Astrocyte (in vitro differentiated cells and primary cell): ENCODE data around the gene RUNX3. TPM values are rescaled to one million over a fixed set of nuclear protein-coding genes. Genes with fewer than 3 reads are reported as not detected.

Source experiments
- DNase-seq: peaks from one replicate; pipeline ENCODE4 v3.0.0-alpha.2; 2010; ENCODE audit warnings: low read depth
- FAIRE-seq: peaks from 2 replicates; lab custom pipeline; 2011; peaks lifted over from hg19 to GRCh38; lab: Jason Lieb, UNC
- H2AFZ ChIP-seq: 2 replicates; pipeline ENCODE4 v1.6.0; 2012; ENCODE audit warnings: low read depth, low read length, inconsistent platforms
- H3K27ac ChIP-seq: 2 replicates; pipeline ENCODE4 v1.5.1; 2011; ENCODE audit warnings: low read depth, low read length, inconsistent platforms
- H3K27me3 ChIP-seq: 2 replicates; pipeline ENCODE4 v1.6.0; 2011; ENCODE audit warnings: low read length, inconsistent platforms; ENCODE audit not compliant: insufficient read depth
- H3K36me3 ChIP-seq: 2 replicates; pipeline ENCODE4 v1.5.1; 2011; ENCODE audit warnings: low read length, inconsistent platforms; ENCODE audit not compliant: insufficient read depth
- H3K4me1 ChIP-seq: 2 replicates; pipeline ENCODE4 v1.5.1; 2011; ENCODE audit warnings: low read length, inconsistent platforms; ENCODE audit not compliant: insufficient read depth
- H3K4me2 ChIP-seq: 2 replicates; pipeline ENCODE4 v1.6.0; 2012; ENCODE audit warnings: low read length, inconsistent platforms
- H3K4me3 ChIP-seq: 2 replicates; pipeline ENCODE4 v1.5.1; 2011; ENCODE audit warnings: low read depth, mild to moderate bottlenecking, low read length, inconsistent platforms; ENCODE audit not compliant: insufficient read depth
- H3K79me2 ChIP-seq: 2 replicates; pipeline ENCODE4 v1.6.0; 2012; ENCODE audit warnings: mild to moderate bottlenecking, low read length, inconsistent platforms; ENCODE audit not compliant: insufficient read depth
- H3K9ac ChIP-seq: 2 replicates; pipeline ENCODE4 v1.6.0; 2012; ENCODE audit warnings: mild to moderate bottlenecking, low read length, inconsistent platforms
- H3K9me3 ChIP-seq: 2 replicates; pipeline ENCODE4 v1.5.1; 2012; ENCODE audit warnings: low read depth, mild to moderate bottlenecking, low read length, inconsistent platforms; ENCODE audit not compliant: insufficient read depth
- H4K20me1 ChIP-seq: 2 replicates; pipeline ENCODE4 v1.6.0; 2012; ENCODE audit warnings: low read length, inconsistent platforms; ENCODE audit not compliant: insufficient read depth
- H3K27ac Mint-ChIP-seq: one replicate; pipeline ENCODE4 v1.8.0; 2021; ENCODE audit warnings: mild to moderate bottlenecking, mixed read lengths; ENCODE audit not compliant: unreplicated experiment
- H3K27me3 Mint-ChIP-seq: one replicate; pipeline ENCODE4 v1.8.0; 2021; ENCODE audit warnings: low read depth, mixed read lengths; ENCODE audit not compliant: unreplicated experiment
- H3K36me3 Mint-ChIP-seq: one replicate; pipeline ENCODE4 v1.8.0; 2021; ENCODE audit warnings: low read depth, mixed read lengths; ENCODE audit not compliant: unreplicated experiment
- H3K4me1 Mint-ChIP-seq: one replicate; pipeline ENCODE4 v1.8.0; 2021; ENCODE audit warnings: low read depth, mixed read lengths; ENCODE audit not compliant: unreplicated experiment
- H3K4me3 Mint-ChIP-seq: one replicate; pipeline ENCODE4 v1.8.0; 2021; ENCODE audit warnings: mild to moderate bottlenecking, moderate library complexity, mixed read lengths; ENCODE audit not compliant: unreplicated experiment
- H3K9me3 Mint-ChIP-seq: one replicate; pipeline ENCODE4 v1.8.0; 2021; ENCODE audit warnings: mild to moderate bottlenecking, mixed read lengths; ENCODE audit not compliant: unreplicated experiment
- EZH2 ChIP-seq: IDR thresholded peaks from 2 replicates; pipeline ENCODE4 v1.6.1; 2012; ENCODE audit warnings: mild to moderate bottlenecking, low read length, inconsistent platforms; ENCODE audit not compliant: insufficient read depth
- total RNA-seq: library from RNA; stranded (reverse); gene quantifications from 2 replicates; pipeline ENCODE4 v1.2.1, GENCODE V29; 2021
- TF ChIP-seq, protein P1 (sequence below): IDR thresholded peaks from 2 replicates; pipeline ENCODE4 v1.5.1; 2011; ENCODE audit warnings: low read depth, mild to moderate bottlenecking, inconsistent platforms, low read length, moderate library complexity; ENCODE audit not compliant: insufficient read depth

The RUNX3 gene
- total RNA-seq, 1 donor from 2014 or later = 2.5 TPM

DNA sequence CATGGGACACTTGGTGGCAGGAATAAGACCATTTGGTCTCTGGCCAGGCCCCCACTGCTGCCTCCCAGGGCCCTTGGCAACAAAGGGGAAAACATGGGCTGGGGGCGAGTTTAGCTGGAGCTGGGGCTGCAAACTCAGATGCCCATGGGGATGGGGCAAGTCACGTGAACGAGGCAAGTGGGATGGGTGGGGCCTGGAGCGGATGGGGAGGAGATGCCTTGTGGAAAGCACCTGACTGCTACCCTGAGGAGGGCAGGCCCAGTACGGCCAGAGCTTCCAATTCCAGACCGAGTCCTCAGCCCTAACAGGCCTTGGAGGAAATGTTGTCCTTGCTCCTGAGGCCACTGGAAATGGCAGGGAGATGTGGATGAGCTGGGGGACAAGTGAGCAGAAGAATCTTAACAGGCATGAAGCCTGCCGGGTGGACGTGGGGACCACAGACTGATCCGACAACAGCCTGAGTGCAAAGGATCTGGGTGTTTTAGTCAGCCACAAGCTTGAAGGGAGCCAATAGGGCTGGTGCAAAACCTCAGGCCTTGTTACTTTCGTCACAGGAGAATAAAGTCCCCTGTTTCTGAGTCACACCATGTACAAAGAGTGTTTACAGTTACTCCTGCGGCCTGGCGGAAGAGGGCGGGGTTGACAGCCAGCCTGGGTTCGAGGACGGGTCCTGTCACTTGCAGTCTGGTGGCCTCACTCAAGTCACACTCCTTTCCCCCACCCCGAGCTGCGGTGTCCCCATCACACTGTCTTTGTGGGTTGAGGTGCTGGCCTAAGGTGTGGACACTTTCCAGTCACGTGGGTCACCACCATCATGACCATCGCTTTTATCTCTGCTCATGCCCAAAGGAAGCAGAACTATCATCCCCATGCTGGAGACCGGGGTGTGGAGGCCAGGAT, 19.1 kb downstream of the RUNX3 start:
- H3K27ac ChIP-seq = no peak overlapping the region
- H2AFZ ChIP-seq = peak overlapping the region; percentile 13
- H3K79me2 ChIP-seq = no peaks in the 10 kb centered on the region
- no peak for FAIRE-seq
- peak overlapping the region; percentile 37 for H3K9ac ChIP-seq
- H3K4me2 ChIP-seq = no peak overlapping the region
- peaks cover 19% of the 10 kb centered on the region for H3K4me1 ChIP-seq
- no peaks in the 10 kb centered on the region for H3K4me1 Mint-ChIP-seq
- no peak for TF ChIP-seq EZH2
- TF ChIP-seq, protein P1, sequence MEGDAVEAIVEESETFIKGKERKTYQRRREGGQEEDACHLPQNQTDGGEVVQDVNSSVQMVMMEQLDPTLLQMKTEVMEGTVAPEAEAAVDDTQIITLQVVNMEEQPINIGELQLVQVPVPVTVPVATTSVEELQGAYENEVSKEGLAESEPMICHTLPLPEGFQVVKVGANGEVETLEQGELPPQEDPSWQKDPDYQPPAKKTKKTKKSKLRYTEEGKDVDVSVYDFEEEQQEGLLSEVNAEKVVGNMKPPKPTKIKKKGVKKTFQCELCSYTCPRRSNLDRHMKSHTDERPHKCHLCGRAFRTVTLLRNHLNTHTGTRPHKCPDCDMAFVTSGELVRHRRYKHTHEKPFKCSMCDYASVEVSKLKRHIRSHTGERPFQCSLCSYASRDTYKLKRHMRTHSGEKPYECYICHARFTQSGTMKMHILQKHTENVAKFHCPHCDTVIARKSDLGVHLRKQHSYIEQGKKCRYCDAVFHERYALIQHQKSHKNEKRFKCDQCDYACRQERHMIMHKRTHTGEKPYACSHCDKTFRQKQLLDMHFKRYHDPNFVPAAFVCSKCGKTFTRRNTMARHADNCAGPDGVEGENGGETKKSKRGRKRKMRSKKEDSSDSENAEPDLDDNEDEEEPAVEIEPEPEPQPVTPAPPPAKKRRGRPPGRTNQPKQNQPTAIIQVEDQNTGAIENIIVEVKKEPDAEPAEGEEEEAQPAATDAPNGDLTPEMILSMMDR = no peak
- no peaks in the 10 kb centered on the region for H3K27me3 ChIP-seq
- no peak overlapping the region for H3K4me3 Mint-ChIP-seq
- peaks cover 6% of the 10 kb centered on the region for H3K9me3 Mint-ChIP-seq
- H3K36me3 ChIP-seq = no peaks in the 10 kb centered on the region
- H3K27ac Mint-ChIP-seq = no peak overlapping the region
- no peaks in the 10 kb centered on the region for H4K20me1 ChIP-seq
- H3K36me3 Mint-ChIP-seq = peaks cover 3% of the 10 kb centered on the region
- no peak overlapping the region for H3K4me3 ChIP-seq
- DNase-seq = peak; percentile 73
- H3K9me3 ChIP-seq = no peaks in the 10 kb centered on the region
- H3K27me3 Mint-ChIP-seq = peaks cover 19% of the 10 kb centered on the region

DNA sequence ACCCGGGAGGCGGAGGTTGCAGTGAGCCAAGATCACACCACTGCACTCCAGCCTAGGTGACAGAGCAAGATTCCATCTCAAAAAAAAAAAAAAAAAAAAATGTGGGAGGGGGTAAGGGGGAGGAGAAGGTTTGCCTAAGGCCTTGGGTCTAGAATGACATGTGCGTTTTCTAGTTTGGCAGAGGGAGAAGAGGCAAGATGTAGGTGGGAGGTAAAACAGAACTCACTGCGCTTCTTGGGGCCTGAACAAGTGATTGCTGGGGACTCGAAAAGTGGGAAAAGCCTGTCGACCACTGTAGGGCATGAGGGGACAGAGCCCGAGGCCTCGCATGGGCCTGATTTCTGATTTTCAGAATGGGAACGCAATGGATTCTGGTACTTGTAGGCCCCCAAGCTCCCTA, 19.9 kb downstream of the RUNX3 start:
- Histone ChIP-seq H3K9me3 (no peaks in the 10 kb centered on the region), H3K27me3 (no peaks in the 10 kb centered on the region), H3K4me3 (no peak overlapping the region), H3K27ac (no peak overlapping the region), H3K79me2 (no peaks in the 10 kb centered on the region), H2AFZ (no peak overlapping the region), H4K20me1 (no peaks in the 10 kb centered on the region), H3K36me3 (no peaks in the 10 kb centered on the region), H3K4me2 (no peak overlapping the region), H3K9ac (no peak overlapping the region), H3K4me1 (peaks cover 19% of the 10 kb centered on the region)
- Mint-ChIP-seq H3K27ac (no peak overlapping the region), H3K36me3 (peaks cover 3% of the 10 kb centered on the region), H3K9me3 (peaks cover 6% of the 10 kb centered on the region), H3K4me1 (no peaks in the 10 kb centered on the region), H3K4me3 (no peak overlapping the region), H3K27me3 (peaks cover 16% of the 10 kb centered on the region)
- DNase-seq (no peak), FAIRE-seq (no peak)
- TF ChIP-seq, protein P1 = no peak
- TF ChIP-seq EZH2 = no peak
